K562 (cell line): ENCODE measurements around the gene POLL. TPM values are rescaled to one million over a fixed set of nuclear protein-coding genes. Genes with fewer than 3 reads are reported as not detected.
A peak's percentile ranks its signal among the peaks of the same experiment; 100 is the strongest.

ENCODE experiments used
- ARNT ChIP-seq, 2 experiments: fragments of 450-650 bp; IDR thresholded peaks; 2 replicates each; pipeline ENCODE4 v1.6.1; 2016; ENCODE audit warnings: mild to moderate bottlenecking in 1 of 2
- CAMTA2 ChIP-seq: fragments of 250-450 bp; sonication (Bioruptor Pico); conservative IDR thresholded peaks from 2 replicates; pipeline ENCODE4 v1.5.1; 2022
- CREB1 ChIP-seq, 2 experiments: sonication (generic) in 1 of 2; formaldehyde crosslinking in 1 of 2; IDR thresholded peaks; 2 replicates each; pipeline versions ENCODE4 v1.6.1 to v1.8.0; 2012 to 2022; ENCODE audit warnings: inconsistent platforms in 1 of 2, mild to moderate bottlenecking in 1 of 2, missing genetic modification reagents in 1 of 2, moderate library complexity in 1 of 2
- DDX20 ChIP-seq: fragments of 450-650 bp; IDR thresholded peaks from 2 replicates; pipeline ENCODE4 v1.6.1; 2016; ENCODE audit warnings: missing genetic modification characterization, low read depth, mild to moderate bottlenecking, missing compliant biosample characterization, moderate library complexity
- HOXB6 ChIP-seq: fragments of 250-450 bp; sonication (Bioruptor Pico); IDR thresholded peaks from 2 replicates; pipeline ENCODE4 v1.5.1; 2022; ENCODE audit warnings: mild to moderate bottlenecking, borderline replicate concordance
- MAFK ChIP-seq: IDR thresholded peaks from 2 replicates; pipeline ENCODE4 v1.6.1; 2011; ENCODE audit warnings: low read length, improper control_type of control experiment
- MEF2A ChIP-seq: IDR thresholded peaks from 2 replicates; pipeline ENCODE4 v1.6.1; 2011; ENCODE audit warnings: low read depth, mild to moderate bottlenecking, low read length, moderate library complexity; ENCODE audit not compliant: control insufficient read depth
- NFIC ChIP-seq: fragments of 450-650 bp; IDR thresholded peaks from 2 replicates; pipeline ENCODE4 v1.6.1; 2017; ENCODE audit warnings: mild to moderate bottlenecking, inconsistent platforms
- RBBP5 ChIP-seq: fragments of 200-600 bp; sonication (generic); IDR thresholded peaks from 2 replicates; pipeline ENCODE4 v1.6.1; 2012; ENCODE audit warnings: borderline replicate concordance, mild to moderate bottlenecking, low read length, control low read depth, inconsistent platforms; ENCODE audit not compliant: insufficient read depth, poor library complexity, severe bottlenecking
- RBM39 ChIP-seq: fragments of 200-400 bp; formaldehyde crosslinking; optimal IDR thresholded peaks from 2 replicates; pipeline ENCODE3; 2018; ENCODE audit warnings: low read depth, low read length
- SETDB1 ChIP-seq: IDR thresholded peaks from one replicate; pipeline ENCODE4 v1.6.1; 2012; ENCODE audit warnings: low read length, control low read depth, inconsistent platforms
- ZC3H4 ChIP-seq: sonication (generic); formaldehyde crosslinking; IDR thresholded peaks from 2 replicates; pipeline ENCODE4 v1.9.0; 2021; ENCODE audit warnings: missing genetic modification reagents, borderline replicate concordance
- ZNF79 ChIP-seq: fragments of 250-450 bp; sonication (Bioruptor Pico); IDR thresholded peaks from 2 replicates; pipeline ENCODE4 v1.4.0; 2020; ENCODE audit warnings: low read depth, mild to moderate bottlenecking, moderate library complexity
- polyA plus RNA-seq, 8 experiments: library from polyadenylated mRNA; depleted of rRNA in 4 of 8; stranded (reverse) in 5 of 8; unstranded in 3 of 8; fragments of >200 nt; fragmentation: Nextera tagmentation in 2 of 8; fragmentation: Illumina TruSeq in 1 of 8; extraction: Ambion mirVana in 2 of 8; extraction: Trizol in 1 of 8; gene quantifications; 2 replicates each; pipeline versions ENCODE4 v1.2.1 to v1.2.3, GENCODE V29; 2011 to 2014; ENCODE audit warnings: inconsistent platforms in 1 of 8, missing spikeins in 1 of 8
- total RNA-seq, 7 experiments: library from RNA; depleted of rRNA in 6 of 7; stranded (reverse); fragments of >200 nt in 6 of 7; fragmentation: Illumina TruSeq in 2 of 7; extraction: Trizol in 2 of 7; gene quantifications; 2 replicates each; pipeline versions ENCODE4 v1.2.1 to v1.2.3, GENCODE V29; 2011 to 2021; ENCODE audit warnings: low replicate concordance in 1 of 7
- TF ChIP-seq, protein P1 (sequence below): sonication (generic); formaldehyde crosslinking; IDR thresholded peaks from 2 replicates; pipeline ENCODE4 v1.8.1; 2023; ENCODE audit warnings: mild to moderate bottlenecking, missing genetic modification reagents
- TF ChIP-seq, protein P2 (sequence below): fragments of 450-650 bp; conservative IDR thresholded peaks from 2 replicates; pipeline ENCODE4 v1.6.1; 2016; ENCODE audit warnings: missing genetic modification characterization, low read depth, mild to moderate bottlenecking, missing compliant biosample characterization, moderate library complexity
- TF ChIP-seq, protein P3 (sequence below): fragments of 150-350 bp; IDR thresholded peaks from 2 replicates; pipeline ENCODE4 v1.6.1; 2014; ENCODE audit warnings: low read depth, mild to moderate bottlenecking, low read length, borderline replicate concordance
- TF ChIP-seq, protein P4 (sequence below): IDR thresholded peaks from 3 replicates; pipeline ENCODE4 v1.6.1; 2011; ENCODE audit warnings: borderline replicate concordance, mild to moderate bottlenecking, moderate library complexity; ENCODE audit not compliant: insufficient read length; ENCODE audit errors: extremely low read depth

Gene POLL
- total and polyA plus RNA-seq, 9 of the 15 experiments (the other 6 are each of a cell fraction or from before 2014, with no cell fraction given): 1.2 to 18.7 (median 10.9) TPM

DNA sequence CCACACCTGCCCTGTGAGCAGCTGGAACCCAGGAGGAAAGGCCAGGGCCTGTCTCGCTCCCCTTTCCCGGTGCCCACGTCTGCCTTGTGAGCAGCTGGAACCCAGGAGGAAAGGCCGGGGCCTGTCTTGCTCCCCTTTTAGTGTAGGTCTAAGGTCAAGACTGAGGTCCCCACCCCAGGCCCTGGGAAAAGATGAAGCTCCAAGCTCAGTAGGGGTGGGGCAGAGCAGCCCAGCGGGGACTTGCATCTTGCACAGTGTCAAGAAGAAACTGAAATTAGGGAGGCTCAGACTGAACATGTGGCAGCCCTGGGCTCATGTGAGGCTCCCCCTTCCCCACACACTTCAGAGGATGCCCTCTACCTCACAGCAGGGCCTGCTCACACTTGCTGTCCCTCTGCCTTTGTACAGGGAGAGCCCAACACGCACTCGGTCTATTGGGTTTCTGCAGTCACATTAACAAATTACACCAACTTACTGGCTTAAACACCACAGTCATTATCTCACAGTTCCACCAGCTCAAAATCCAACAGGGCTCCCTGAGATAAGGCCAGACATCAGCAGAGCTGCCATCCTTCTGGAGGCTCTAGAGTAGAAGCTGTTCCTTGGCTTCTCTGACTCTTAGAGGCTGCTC is 12.4 kb downstream of the POLL start (continued):
- TF ChIP-seq, protein P1, sequence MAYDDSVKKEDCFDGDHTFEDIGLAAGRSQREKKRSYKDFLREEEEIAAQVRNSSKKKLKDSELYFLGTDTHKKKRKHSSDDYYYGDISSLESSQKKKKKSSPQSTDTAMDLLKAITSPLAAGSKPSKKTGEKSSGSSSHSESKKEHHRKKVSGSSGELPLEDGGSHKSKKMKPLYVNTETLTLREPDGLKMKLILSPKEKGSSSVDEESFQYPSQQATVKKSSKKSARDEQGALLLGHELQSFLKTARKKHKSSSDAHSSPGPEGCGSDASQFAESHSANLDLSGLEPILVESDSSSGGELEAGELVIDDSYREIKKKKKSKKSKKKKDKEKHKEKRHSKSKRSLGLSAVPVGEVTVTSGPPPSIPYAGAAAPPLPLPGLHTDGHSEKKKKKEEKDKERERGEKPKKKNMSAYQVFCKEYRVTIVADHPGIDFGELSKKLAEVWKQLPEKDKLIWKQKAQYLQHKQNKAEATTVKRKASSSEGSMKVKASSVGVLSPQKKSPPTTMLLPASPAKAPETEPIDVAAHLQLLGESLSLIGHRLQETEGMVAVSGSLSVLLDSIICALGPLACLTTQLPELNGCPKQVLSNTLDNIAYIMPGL (CRISPR knock-in tag): no peak
- no peak for TF ChIP-seq ZNF79 (CRISPR knock-in tag)
- TF ChIP-seq MEF2A: no peak
- TF ChIP-seq RBM39: no peak
- TF ChIP-seq CAMTA2: no peak
- TF ChIP-seq CREB1 (IDR thresholded peaks at IDR 0.05): peak; percentile 23; the same call in 1 of the 2 replicates
- no peak for TF ChIP-seq CREB1 (CRISPR knock-in tag; IDR thresholded peaks at IDR 0.05)
- no peak for TF ChIP-seq SETDB1
- TF ChIP-seq NFIC: peak; percentile 84
- TF ChIP-seq ARNT (IDR thresholded peaks at IDR 0.05): peak in 1 of 2 experiments; percentile 84; a peak in 2 of 4 replicates
- no peak for TF ChIP-seq MAFK
- TF ChIP-seq RBBP5: no peak
- TF ChIP-seq DDX20 (tag): no peak
- TF ChIP-seq HOXB6 (CRISPR knock-in tag): no peak
- TF ChIP-seq, protein P2, sequence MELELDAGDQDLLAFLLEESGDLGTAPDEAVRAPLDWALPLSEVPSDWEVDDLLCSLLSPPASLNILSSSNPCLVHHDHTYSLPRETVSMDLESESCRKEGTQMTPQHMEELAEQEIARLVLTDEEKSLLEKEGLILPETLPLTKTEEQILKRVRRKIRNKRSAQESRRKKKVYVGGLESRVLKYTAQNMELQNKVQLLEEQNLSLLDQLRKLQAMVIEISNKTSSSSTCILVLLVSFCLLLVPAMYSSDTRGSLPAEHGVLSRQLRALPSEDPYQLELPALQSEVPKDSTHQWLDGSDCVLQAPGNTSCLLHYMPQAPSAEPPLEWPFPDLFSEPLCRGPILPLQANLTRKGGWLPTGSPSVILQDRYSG (tag): no peak
- TF ChIP-seq ZC3H4 (CRISPR knock-in tag): no peak
- TF ChIP-seq, protein P3, sequence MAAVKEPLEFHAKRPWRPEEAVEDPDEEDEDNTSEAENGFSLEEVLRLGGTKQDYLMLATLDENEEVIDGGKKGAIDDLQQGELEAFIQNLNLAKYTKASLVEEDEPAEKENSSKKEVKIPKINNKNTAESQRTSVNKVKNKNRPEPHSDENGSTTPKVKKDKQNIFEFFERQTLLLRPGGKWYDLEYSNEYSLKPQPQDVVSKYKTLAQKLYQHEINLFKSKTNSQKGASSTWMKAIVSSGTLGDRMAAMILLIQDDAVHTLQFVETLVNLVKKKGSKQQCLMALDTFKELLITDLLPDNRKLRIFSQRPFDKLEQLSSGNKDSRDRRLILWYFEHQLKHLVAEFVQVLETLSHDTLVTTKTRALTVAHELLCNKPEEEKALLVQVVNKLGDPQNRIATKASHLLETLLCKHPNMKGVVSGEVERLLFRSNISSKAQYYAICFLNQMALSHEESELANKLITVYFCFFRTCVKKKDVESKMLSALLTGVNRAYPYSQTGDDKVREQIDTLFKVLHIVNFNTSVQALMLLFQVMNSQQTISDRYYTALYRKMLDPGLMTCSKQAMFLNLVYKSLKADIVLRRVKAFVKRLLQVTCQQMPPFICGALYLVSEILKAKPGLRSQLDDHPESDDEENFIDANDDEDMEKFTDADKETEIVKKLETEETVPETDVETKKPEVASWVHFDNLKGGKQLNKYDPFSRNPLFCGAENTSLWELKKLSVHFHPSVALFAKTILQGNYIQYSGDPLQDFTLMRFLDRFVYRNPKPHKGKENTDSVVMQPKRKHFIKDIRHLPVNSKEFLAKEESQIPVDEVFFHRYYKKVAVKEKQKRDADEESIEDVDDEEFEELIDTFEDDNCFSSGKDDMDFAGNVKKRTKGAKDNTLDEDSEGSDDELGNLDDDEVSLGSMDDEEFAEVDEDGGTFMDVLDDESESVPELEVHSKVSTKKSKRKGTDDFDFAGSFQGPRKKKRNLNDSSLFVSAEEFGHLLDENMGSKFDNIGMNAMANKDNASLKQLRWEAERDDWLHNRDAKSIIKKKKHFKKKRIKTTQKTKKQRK: no peak
- TF ChIP-seq, protein P4, sequence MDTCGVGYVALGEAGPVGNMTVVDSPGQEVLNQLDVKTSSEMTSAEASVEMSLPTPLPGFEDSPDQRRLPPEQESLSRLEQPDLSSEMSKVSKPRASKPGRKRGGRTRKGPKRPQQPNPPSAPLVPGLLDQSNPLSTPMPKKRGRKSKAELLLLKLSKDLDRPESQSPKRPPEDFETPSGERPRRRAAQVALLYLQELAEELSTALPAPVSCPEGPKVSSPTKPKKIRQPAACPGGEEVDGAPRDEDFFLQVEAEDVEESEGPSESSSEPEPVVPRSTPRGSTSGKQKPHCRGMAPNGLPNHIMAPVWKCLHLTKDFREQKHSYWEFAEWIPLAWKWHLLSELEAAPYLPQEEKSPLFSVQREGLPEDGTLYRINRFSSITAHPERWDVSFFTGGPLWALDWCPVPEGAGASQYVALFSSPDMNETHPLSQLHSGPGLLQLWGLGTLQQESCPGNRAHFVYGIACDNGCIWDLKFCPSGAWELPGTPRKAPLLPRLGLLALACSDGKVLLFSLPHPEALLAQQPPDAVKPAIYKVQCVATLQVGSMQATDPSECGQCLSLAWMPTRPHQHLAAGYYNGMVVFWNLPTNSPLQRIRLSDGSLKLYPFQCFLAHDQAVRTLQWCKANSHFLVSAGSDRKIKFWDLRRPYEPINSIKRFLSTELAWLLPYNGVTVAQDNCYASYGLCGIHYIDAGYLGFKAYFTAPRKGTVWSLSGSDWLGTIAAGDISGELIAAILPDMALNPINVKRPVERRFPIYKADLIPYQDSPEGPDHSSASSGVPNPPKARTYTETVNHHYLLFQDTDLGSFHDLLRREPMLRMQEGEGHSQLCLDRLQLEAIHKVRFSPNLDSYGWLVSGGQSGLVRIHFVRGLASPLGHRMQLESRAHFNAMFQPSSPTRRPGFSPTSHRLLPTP: no peak
